GM18517 (cell line): ENCODE results near the gene SLC17A7.
"Not testable (repeated sequence)": the region's sequence is repeated elsewhere in the genome, so short reads cannot be mapped to it uniquely, and the experiment has no call there.

Source experiments
- ATAC-seq: cut with Tn5 transposase; IDR thresholded peaks from one replicate; pipeline ENCODE4 v1.9.1; 2021; ENCODE audit warnings: mild to moderate bottlenecking, moderate library complexity; ENCODE audit not compliant: unreplicated experiment

The SLC17A7 gene

GRCh38 chr19:49445997-49446396 lies 4.7 kb upstream of the SLC17A7 start:
- no peak for ATAC-seq

GRCh38 chr19:49444100-49444700 lies 2.9 kb upstream of the SLC17A7 start:
- ATAC-seq = not testable (repeated sequence)

GRCh38 chr19:49443366-49444099 lies 2.2 kb upstream of the SLC17A7 start:
- peak; percentile 76 for ATAC-seq

GRCh38 chr19:49442771-49443365 lies 1.5 kb upstream of the SLC17A7 start:
- ATAC-seq = no peak

GRCh38 chr19:49442354-49442753 lies 1.0 kb upstream of the SLC17A7 start:
- ATAC-seq = no peak

- ATAC-seq = no peak
These were observed 628 bp upstream of the SLC17A7 start for GRCh38 chr19:49441960-49442350.

- ATAC-seq = no peak
These were observed 703 bp downstream of the SLC17A7 start for GRCh38 chr19:49440439-49441209.

- ATAC-seq = no peak
These were observed 1.5 kb downstream of the SLC17A7 start for GRCh38 chr19:49439836-49440235.

GRCh38 chr19:49438261-49438660 lies 3.1 kb downstream of the SLC17A7 start:
- no peak for ATAC-seq

GRCh38 chr19:49437231-49437630 lies 4.1 kb downstream of the SLC17A7 start:
- ATAC-seq = no peak

GRCh38 chr19:49436381-49437017 lies 4.8 kb downstream of the SLC17A7 start:
- no peak for ATAC-seq

- ATAC-seq = no peak
These were observed 5.7 kb downstream of the SLC17A7 start for GRCh38 chr19:49435670-49436069.

GRCh38 chr19:49434907-49435583 lies 6.3 kb downstream of the SLC17A7 start:
- ATAC-seq = no peak

GRCh38 chr19:49433240-49433901 lies 8.0 kb downstream of the SLC17A7 start:
- ATAC-seq = no peak

- ATAC-seq = no peak
These were observed 8.9 kb downstream of the SLC17A7 start for GRCh38 chr19:49432141-49433073.

- ATAC-seq = no peak
These were observed 10.0 kb downstream of the SLC17A7 start for GRCh38 chr19:49431330-49431749.

GRCh38 chr19:49430678-49431329 lies 10.5 kb downstream of the SLC17A7 start:
- ATAC-seq = no peak

- no peak for ATAC-seq
These were observed 11.1 kb downstream of the SLC17A7 start for GRCh38 chr19:49430172-49430677.
